Esophagus squamous epithelium (tissue), 4 donors: Measurements from ENCODE around the gene FRMD5.

Experiments used
- CTCF ChIP-seq, 6 experiments: fragments of 450-650 bp in 4 of 6; fragments of 200-600 bp in 2 of 6; sonication (generic) in 2 of 6; IDR thresholded peaks; one replicate each; pipeline ENCODE4 v1.5.1; 2016 to 2019; ENCODE audit warnings: antibody characterized with exemption in 6 of 6, mild to moderate bottlenecking in 4 of 6, moderate library complexity in 4 of 6
- POLR2A ChIP-seq, 4 donors: fragments of 450-650 bp; IDR thresholded peaks; one replicate each; pipeline ENCODE4 v1.6.1; 2017; ENCODE audit warnings: antibody characterized with exemption in 4 of 4, mild to moderate bottlenecking in 4 of 4, moderate library complexity in 3 of 4

- TF ChIP-seq CTCF (IDR thresholded peaks at IDR 0.05) = no peak
- TF ChIP-seq POLR2A (IDR thresholded peaks at IDR 0.05) = no peak
Measured at GRCh38 chr15:43977072-43977884, 217.8 kb downstream of the FRMD5 start.
